Ovary (tissue), 9 donors: ENCODE measurements around the gene NPC2. TPM values are rescaled to one million over a fixed set of nuclear protein-coding genes. Genes with fewer than 3 reads are reported as not detected.

Experiments
- DNase-seq, 5 donors: peaks; one replicate each; pipeline ENCODE4 v3.0.0-alpha.2; 2019 to 2020
- H3K27ac ChIP-seq, 2 donors: fragments of 200-600 bp; one replicate each; pipeline versions ENCODE4 v1.5.1 to v1.8.0; 2019 to 2022
- H3K27me3 ChIP-seq: fragments of 200-600 bp; one replicate; pipeline ENCODE4 v1.8.0; 2022
- H3K36me3 ChIP-seq: fragments of 200-600 bp; sonication (generic); one replicate; pipeline ENCODE4 v1.5.1; 2019
- H3K4me1 ChIP-seq: one replicate; pipeline ENCODE4 v1.8.1; 2013; ENCODE audit warnings: mild to moderate bottlenecking, moderate library complexity; ENCODE audit not compliant: insufficient read depth
- H3K4me3 ChIP-seq: fragments of 200-600 bp; sonication (generic); one replicate; pipeline ENCODE4 v1.5.1; 2017
- H3K9me3 ChIP-seq, 2 donors: fragments of 200-600 bp in 1 of 2; sonication (generic) in 1 of 2; one replicate each; pipeline versions ENCODE4 v1.5.1 to v1.8.1; 2013 to 2019; ENCODE audit warnings: mild to moderate bottlenecking in 1 of 2, moderate library complexity in 1 of 2
- EP300 ChIP-seq: sonication (generic); formaldehyde crosslinking; IDR thresholded peaks from one replicate; pipeline ENCODE4 v1.6.1; 2017; ENCODE audit warnings: antibody characterized with exemption
- POLR2A ChIP-seq: fragments of 450-650 bp; IDR thresholded peaks from one replicate; pipeline ENCODE4 v1.6.1; 2017; ENCODE audit warnings: antibody characterized with exemption, mild to moderate bottlenecking, moderate library complexity
- WGBS, 3 donors: extraction: QIAGEN DNeasy Blood & Tissue Kit in 1 of 3; methylation state at CpG; one replicate each; pipeline versions ENCODE4 v1.1.5 to v1.1.7; 2013 to 2017; 5-methylcytosine and 5-hydroxymethylcytosine counted together
- intact Hi-C, 4 donors: fragments of 100-400 bp; cut with DNase I; formaldehyde crosslinking; loops; one replicate each; pipeline versions ENCODE4 v1.11.0 to v1.15.1; 2022 to 2023
- polyA plus RNA-seq, 2 donors: library from polyadenylated mRNA; stranded (reverse); fragments of 200-250 nt in 1 of 2; fragments of 350-450 nt in 1 of 2; fragmentation: Illumina TruSeq in 1 of 2; extraction: RNeasy Lipid Tissue Mini Kit (QIAGEN cat#74804) in 1 of 2; gene quantifications; one replicate each; pipeline ENCODE4 v1.2.3, GENCODE V29; 2013 to 2014
- total RNA-seq, 7 donors: library from RNA; depleted of rRNA in 2 of 7; stranded (reverse); fragments of >200 nt in 2 of 7; fragmentation: NEBNext Ultra II Directional in 3 of 7; extraction: Animal tissue kit (Norgen Biotek cat#: 25700) in 3 of 7; gene quantifications; one replicate each; pipeline versions ENCODE4 v1.1.0 to v1.2.4, GENCODE V29; 2016 to 2023
- TF ChIP-seq, protein P1 (sequence below), 3 donors: fragments of 450-650 bp in 2 of 3; fragments of 200-600 bp in 1 of 3; IDR thresholded peaks; one replicate each; pipeline versions ENCODE4 v1.5.1 to v1.8.0; 2016 to 2022; ENCODE audit warnings: antibody characterized with exemption in 3 of 3, mild to moderate bottlenecking in 1 of 3
- donor health status: DM: no; HTN: no; CAD: no; lungs with moderate emphysema.
- donor health status: DM: no; HTN: no; CAD: no.
- donor health status: Bipolar disorder and iron deficiency.
- donor health status: DM: yes; HTN: yes; CAD: no.
- donor health status: DM: no; HTN: no; CAD: no.
- donor health status: DM: yes; HTN: yes; CAD: no.

Gene NPC2
- total and polyA plus RNA-seq, 9 donors = 175 to 506 (median 243) TPM

DNA sequence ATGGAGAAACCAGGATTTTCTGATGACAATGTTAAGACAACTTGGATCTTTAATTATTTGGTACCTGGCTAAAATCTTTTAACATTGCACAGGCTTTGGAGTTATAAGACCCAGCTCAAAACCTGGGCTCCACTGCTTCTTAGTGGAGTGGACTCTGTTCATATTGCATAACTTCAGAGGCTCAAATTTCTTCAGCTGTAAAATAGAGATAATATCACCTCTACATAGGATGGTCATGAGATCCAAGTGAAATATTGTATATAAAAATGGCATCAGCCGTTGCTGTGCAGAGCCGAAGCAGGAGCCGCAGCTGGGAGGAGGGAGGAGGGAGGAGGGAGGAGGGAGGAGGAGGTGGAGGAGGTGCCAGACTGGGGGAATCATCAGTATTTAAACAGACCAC, 10.5 kb downstream of the NPC2 start:
- TF ChIP-seq POLR2A = no peak
- TF ChIP-seq, protein P1, sequence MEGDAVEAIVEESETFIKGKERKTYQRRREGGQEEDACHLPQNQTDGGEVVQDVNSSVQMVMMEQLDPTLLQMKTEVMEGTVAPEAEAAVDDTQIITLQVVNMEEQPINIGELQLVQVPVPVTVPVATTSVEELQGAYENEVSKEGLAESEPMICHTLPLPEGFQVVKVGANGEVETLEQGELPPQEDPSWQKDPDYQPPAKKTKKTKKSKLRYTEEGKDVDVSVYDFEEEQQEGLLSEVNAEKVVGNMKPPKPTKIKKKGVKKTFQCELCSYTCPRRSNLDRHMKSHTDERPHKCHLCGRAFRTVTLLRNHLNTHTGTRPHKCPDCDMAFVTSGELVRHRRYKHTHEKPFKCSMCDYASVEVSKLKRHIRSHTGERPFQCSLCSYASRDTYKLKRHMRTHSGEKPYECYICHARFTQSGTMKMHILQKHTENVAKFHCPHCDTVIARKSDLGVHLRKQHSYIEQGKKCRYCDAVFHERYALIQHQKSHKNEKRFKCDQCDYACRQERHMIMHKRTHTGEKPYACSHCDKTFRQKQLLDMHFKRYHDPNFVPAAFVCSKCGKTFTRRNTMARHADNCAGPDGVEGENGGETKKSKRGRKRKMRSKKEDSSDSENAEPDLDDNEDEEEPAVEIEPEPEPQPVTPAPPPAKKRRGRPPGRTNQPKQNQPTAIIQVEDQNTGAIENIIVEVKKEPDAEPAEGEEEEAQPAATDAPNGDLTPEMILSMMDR (IDR thresholded peaks at IDR 0.05) = no peak
- TF ChIP-seq EP300 = no peak
- intact Hi-C loops = no loop called here
- H3K4me1 ChIP-seq = no peaks in the 10 kb centered on the region
- no peak for DNase-seq
- 62 to 72% (median 71%) methylated on average over 3 of the region's 3 CpGs for WGBS, 3 donors
- H3K27ac ChIP-seq = no peak overlapping the region
- no peaks in the 10 kb centered on the region for H3K36me3 ChIP-seq
- no peaks in the 10 kb centered on the region for H3K27me3 ChIP-seq
- H3K9me3 ChIP-seq = no peaks in the 10 kb centered on the region
- H3K4me3 ChIP-seq = no peak overlapping the region

DNA sequence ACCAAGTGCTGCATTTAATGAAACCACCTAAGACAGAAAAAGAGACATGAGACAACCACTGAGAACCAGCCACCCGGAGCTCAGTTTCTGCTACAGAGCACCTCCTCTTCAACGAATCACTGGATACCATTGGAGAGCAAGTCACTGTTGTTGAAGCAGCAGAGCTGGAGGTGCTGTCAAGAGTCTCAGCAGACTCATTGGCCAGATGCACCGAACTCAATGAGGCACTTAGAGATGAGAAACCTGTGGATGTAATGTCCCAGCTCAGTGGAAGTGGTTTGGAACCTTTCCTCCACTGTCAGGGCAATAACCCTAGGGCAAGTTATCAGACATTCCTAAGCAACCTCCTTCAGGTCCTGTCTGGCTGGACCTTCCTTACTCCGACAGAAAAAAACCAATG, 13.1 kb downstream of the NPC2 start:
- no peaks in the 10 kb centered on the region for H3K36me3 ChIP-seq
- no peak overlapping the region for H3K4me3 ChIP-seq
- intact Hi-C loops = no loop called here
- H3K27me3 ChIP-seq = no peaks in the 10 kb centered on the region
- no peak for DNase-seq
- no peaks in the 10 kb centered on the region for H3K4me1 ChIP-seq
- TF ChIP-seq, protein P1 (IDR thresholded peaks at IDR 0.05) = no peak
- TF ChIP-seq POLR2A (no peak), EP300 (no peak)
- WGBS, 3 donors = 60 to 66% (median 64%) methylated on average over 4 of the region's 4 CpGs
- no peak overlapping the region for H3K27ac ChIP-seq
- H3K9me3 ChIP-seq = no peaks in the 10 kb centered on the region

DNA sequence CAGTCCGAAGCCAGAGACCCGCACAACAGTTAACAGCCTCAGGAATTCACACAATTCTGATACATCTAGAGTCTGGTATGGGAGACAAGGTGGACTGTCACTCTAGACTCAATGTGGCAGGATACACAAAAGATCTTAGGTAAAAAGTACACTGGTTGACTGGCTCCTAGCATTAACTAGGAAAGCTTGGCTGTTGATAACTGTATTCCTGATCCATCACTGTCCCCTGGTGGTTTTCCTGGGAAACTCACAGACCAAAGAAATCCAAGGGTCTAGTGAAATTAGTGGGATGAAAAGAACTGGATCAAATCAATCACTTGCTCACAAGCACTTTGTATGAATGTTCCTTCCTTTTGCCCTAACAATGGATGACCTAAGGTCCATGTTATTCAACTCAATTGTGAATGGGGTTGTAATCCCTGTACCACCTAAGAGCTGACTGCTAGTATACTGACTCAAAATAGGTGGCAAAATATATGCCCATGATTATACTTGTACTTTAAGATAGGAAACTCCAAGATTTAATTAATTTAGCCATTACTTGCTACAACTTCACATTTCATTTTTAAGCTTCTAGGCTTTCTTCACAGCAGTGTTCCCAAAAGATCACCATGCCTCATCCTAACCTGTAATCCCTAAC, 14.0 kb downstream of the NPC2 start:
- 98 to 100% (median 98%) methylated on average over 2 of the region's 2 CpGs for WGBS, 3 donors
- intact Hi-C loops = loop anchor here in 1 of 4 donors (10.0 kb wide), 1 partner anchor 114 kb away; no protein-coding TSS in a partner anchor
- DNase-seq = no peak
- TF ChIP-seq, protein P1 (IDR thresholded peaks at IDR 0.05) = no peak
- TF ChIP-seq POLR2A (no peak), EP300 (no peak)
- Histone ChIP-seq H3K36me3 (no peaks in the 10 kb centered on the region), H3K9me3 (no peaks in the 10 kb centered on the region), H3K27me3 (no peaks in the 10 kb centered on the region), H3K4me3 (no peak overlapping the region), H3K27ac (no peak overlapping the region), H3K4me1 (no peaks in the 10 kb centered on the region)

DNA sequence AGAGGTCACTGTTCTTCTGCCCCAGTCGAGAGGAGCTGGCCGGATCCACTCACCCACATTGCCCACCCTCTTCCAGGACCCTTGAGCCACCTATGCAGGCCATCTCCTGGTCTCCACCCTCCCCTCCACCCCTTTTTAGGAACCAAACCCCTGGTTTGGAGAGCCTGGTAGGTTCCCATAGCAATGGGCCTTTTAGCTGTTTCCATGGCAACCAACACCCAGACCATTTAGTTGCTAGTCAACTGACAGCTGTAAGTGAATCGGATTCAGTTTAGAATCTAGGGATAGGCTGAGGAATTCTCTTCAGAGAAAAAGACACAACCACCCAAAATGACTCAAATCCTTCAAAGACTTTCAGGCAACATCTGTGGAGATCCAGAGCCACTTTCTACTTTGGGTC, 16.5 kb downstream of the NPC2 start:
- H3K27ac ChIP-seq = no peak overlapping the region
- H3K27me3 ChIP-seq = no peaks in the 10 kb centered on the region
- TF ChIP-seq EP300 (no peak), POLR2A (no peak)
- TF ChIP-seq, protein P1 (IDR thresholded peaks at IDR 0.05) = no peak
- no peaks in the 10 kb centered on the region for H3K36me3 ChIP-seq
- no peaks in the 10 kb centered on the region for H3K4me1 ChIP-seq
- WGBS, 3 donors = 79 to 93% (median 87%) methylated on average over 3 of the region's 3 CpGs
- H3K4me3 ChIP-seq = no peak overlapping the region
- H3K9me3 ChIP-seq = no peaks in the 10 kb centered on the region
- DNase-seq = no peak
- intact Hi-C loops = loop anchor here in 1 of 4 donors (10.0 kb wide), 1 partner anchor 112 kb away; no protein-coding TSS in a partner anchor
